Activated T-cell treated with anti-CD3 and anti-CD28 coated beads for 24 hours (primary cell): ENCODE data around the gene FAM209A.
"Not testable (repeated sequence)": the region's sequence is repeated elsewhere in the genome, so short reads cannot be mapped to it uniquely, and the experiment has no call there.

ENCODE experiments used
- DNase-seq: peaks from one replicate; pipeline ENCODE4 v3.0.0-alpha.2; 2020; ENCODE audit warnings: low read depth

Gene FAM209A

DNA sequence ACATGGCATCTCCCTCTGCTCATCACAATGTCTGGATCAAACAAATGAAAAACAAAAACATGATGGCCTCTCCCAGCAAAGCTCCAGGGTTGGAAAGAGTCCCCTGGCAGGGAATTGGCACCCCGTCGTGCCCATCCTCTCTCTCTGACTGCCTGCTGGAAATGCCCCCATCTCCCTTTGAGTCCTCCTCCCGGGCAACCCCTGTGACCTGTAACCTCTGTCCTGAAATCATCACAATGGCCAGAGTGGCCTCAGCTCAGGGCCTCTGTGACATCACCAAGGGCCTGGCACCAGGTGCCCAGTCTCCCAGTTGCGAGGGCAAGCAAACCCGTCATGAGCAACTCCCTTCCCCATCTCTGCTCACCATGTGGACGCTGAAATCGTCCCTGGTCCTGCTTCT lies at the start of gene FAM209A:
TSS of gene FAM209A (plus strand) at position 301 of the 400 bp plus-strand sequence. CDS start at position 366, 65 bp downstream.
- DNase-seq = not testable (repeated sequence)

DNA sequence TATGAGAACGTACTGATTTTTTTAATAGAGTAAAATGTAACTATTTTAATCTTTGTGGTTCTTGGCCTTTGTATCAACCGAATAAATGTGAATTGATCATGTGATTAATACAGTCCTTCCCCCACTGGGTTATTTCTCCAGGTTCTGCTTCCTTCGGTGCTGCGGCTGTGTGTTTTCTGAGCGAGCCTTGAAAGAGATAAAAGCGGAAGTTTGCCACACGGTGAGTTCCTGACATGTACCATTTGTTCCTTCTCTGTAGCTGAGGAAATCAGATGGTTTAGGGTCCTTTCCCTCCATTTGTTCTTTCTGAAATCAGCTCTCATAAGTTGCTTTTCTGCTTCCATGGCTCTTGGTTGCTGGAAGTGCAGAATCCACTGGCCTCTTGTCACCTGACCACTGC lies 40.6 kb upstream of the FAM209A start:
- DNase-seq = no peak

DNA sequence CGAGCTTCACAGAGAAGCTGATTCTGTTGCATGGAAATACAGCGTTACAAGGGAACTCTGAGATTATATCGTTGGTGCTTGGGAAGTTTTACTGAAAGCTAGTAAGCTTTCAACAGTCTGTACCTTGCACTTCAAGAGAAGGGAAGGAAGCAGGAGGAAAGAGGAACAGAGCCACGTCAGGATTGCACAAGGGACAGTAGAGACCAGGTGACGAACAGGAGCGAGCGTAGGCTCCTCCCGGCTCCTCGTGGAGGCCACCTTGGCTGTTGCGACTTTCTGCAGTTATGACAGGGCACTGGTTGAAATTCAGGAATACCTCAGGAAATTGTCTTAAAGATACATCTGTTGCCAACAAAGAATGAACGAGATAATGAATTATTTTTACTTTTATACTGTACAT lies 37.3 kb upstream of the FAM209A start:
- no peak for DNase-seq

DNA sequence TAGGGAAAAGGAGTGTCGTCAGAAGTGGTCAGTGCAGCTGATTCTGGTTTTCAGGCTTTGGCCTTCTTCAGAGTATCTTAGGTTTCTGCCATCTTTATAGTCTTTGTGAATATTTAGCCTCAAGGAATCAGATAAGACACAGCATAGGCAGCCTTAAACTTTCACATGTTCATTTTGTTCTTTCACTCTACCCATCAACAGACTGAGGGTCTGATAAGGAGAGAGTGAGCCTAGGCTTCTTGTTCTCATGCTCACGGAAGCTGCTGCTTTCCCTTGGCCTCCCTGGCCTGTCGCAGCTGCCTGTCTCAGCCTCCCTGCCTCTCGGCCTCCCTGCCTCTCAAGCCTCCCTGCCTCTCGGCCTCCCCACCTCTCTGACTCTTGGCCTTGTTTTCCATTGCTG lies 36.0 kb upstream of the FAM209A start:
- DNase-seq = no peak

- DNase-seq = no peak
These were observed 23.4 kb upstream of the FAM209A start for GRCh38 chr20:56501116-56501515.

GRCh38 chr20:56503916-56504315 lies 20.6 kb upstream of the FAM209A start:
- DNase-seq = no peak

DNA sequence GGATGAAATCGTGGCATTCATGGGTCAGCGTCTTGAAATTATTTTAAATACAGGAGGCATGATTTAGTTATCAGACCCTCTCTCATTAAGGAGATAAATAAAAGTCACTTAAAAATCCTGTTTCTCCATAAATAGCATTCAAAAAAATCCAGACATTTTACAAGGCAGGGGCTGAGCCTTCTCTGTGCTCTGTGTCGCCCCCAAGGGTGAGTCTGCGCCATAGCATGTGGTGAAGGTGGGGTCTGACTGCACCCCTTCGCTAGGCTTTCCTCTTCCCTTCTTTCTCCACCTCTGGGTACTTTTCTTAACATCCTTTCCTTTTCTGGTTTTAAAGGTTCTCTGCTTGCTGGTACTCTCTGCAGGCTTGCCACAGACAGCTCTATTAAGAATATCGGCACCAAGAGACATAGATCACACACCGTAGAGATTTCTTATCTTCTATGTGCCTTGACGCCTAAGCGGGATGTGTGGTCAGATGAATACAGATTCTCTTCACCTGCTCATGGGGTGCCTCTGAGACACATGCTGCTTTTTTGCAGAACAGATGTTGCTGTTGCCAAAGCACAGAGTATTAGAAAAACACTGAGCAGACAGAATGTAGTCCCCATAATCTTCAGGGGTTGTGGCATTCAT lies 20.1 kb upstream of the FAM209A start:
- peak; percentile 7 for DNase-seq

DNA sequence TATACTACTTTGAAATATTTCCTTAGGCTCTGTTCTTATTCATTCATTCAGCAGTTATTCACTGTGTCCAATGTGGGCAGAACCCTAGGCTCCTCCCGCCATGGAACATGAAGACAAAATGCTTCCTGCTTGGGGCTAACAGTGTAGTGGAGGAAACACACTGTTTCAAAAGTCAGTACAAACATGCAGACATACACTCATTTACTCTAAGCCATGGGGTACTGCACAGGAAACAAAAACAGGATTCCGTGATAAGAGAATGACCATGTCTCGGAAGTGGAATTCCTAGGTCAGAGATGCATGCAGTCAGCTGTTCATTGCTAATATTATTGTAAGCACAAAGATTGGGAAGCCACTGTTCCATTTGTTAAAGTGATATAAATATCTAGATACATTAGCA lies 18.4 kb upstream of the FAM209A start:
- DNase-seq = no peak

DNA sequence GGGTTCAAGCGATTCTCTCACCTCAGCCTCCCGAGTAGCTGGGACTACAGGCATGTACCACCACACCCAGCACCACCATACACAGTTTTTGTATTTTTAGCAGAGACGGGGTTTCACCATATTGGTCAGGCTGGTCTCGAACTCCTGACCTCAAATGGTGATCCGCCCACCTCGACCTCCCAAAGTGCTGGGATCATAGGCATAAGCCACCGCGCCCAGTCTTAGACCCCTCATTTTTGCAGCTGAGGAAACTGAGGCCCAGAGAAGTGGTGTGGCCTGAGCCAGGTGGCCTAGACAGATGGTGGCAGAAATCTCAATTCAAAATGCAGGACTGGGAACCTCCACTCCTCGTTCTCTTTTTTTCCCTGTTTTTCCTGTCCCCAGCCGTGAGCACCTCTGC lies 12.6 kb upstream of the FAM209A start:
- no peak for DNase-seq

GRCh38 chr20:56513161-56514150 lies 11.1 kb upstream of the FAM209A start:
- DNase-seq = no peak

DNA sequence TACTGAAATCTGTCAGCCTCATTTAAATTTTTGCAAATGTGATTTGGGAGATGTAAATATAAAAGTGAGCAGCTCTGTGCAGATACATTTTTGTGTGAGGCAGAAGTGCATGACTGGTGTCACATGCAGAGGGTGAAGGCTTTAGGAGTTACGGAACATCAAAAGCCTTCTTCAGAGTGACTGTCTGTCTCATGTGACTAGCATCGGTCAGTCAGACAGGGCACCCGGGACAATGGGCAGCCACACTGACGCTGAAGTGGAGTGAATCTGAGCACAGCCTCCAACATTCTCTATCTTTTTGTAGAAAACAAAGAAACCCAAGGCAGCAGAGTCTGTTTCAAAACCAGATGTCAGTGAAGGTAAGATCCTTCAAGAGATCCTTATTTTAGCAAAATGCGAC lies 7.9 kb upstream of the FAM209A start:
- no peak for DNase-seq

DNA sequence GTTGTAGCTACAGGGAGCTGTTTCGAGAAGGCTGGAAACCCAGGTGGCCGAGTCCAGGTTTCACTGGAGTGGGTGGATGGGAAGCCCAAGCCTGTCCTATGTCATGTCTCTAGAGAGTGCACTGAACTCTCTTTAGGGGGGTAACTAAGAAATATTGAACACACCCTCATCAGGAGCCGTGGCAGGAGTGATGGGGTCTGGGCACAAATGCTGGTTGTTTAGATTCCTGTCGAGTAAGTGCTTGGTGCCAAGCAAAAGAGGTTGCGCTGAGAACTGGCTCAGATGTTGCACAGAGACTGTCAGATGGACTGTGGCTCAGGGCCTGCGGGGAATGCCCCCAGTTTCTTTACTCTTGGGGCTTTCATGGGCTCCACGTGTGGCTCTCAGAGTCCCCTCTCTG lies 7.3 kb upstream of the FAM209A start:
- DNase-seq = no peak

- DNase-seq = no peak
These were observed 6.9 kb upstream of the FAM209A start for GRCh38 chr20:56517641-56518040.

- no peak for DNase-seq
These were observed 6.4 kb upstream of the FAM209A start for GRCh38 chr20:56518126-56518525.

DNA sequence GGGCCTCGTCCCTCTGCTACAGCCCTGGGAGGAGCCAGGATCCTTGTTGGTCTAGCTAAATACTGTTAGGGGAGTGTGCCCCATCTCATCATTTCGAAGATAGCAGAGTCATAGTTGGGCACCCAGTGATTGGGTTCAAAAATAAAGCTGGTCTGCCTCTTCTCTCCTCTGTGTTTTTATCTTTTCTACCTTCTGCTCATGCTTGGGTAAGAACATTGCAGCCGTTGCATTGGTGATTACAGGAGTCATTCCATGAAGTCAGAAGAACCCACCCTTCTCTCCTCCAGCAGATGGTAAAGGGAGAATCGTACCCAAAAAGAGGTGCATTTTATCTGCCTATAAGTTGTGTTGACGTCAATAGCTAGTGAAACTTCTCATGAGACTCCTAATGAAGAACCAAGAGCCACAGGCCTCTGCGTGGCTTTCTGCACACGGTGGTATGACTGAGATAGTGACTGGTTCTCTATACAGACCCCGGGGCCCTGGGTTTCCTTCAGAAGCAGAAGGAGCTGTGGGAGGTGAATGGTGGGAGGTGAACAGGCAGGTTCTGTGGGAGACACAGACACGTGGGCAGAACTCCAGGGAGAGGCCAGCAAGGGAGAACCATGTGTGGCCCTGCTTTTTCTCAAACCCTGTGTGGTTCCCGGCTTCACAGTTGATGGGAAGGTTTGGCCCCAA lies 5.7 kb upstream of the FAM209A start:
- DNase-seq = no peak

GRCh38 chr20:56519551-56519950 lies 5.0 kb upstream of the FAM209A start:
- no peak for DNase-seq

- no peak for DNase-seq
These were observed 4.4 kb upstream of the FAM209A start for GRCh38 chr20:56520180-56520579.

GRCh38 chr20:56520746-56521354 lies 3.7 kb upstream of the FAM209A start:
- DNase-seq = not testable (repeated sequence)

DNA sequence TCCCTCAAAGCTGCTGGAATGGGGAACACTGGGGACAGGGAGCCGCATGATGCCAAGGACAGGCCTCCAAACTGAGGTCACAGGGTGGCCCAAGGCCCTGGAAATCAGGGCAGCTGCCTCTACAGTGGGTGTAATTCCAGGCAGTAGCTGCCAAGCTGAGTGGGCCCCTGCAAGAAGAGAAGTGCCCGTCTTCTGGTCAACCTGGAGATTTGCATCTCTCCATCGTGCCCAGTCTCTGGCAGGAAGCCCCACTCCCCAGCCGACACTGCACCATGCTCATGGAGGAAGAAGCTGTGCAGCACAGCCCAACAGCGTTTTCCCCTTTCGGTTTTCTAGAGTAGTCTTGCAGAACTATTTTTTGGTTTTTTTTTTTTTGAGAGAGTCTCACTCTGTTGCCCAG lies 2.2 kb upstream of the FAM209A start:
- DNase-seq = no peak

DNA sequence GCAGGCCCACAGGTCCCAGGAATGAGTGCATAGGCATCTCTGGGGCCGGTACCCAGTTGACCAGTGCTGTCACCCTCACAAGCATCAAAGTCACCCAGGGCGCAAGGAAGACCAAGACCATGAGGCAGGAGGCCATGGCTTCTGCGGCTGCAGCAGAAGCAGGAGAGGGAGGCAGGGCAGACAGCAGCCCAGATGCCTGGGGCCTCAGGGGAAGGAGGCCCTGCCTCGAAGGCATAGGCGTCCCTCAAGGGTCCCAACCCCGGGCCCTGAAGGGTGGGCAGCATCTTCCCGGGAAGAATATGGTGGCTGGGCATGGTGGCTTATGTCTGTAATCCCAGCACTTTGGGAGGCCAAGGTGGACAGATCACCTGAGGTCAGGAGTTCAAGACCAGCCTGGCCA lies 3.0 kb downstream of the FAM209A start:
- DNase-seq = no peak

- DNase-seq = not testable (repeated sequence)
These were observed 8.4 kb downstream of the FAM209A start, which contains the start of gene FAM209B for GRCh38 chr20:56532946-56533345. FAM209B (plus strand) TSS chr20:56533246; CDS start chr20:56533342, 96 bp downstream.

DNA sequence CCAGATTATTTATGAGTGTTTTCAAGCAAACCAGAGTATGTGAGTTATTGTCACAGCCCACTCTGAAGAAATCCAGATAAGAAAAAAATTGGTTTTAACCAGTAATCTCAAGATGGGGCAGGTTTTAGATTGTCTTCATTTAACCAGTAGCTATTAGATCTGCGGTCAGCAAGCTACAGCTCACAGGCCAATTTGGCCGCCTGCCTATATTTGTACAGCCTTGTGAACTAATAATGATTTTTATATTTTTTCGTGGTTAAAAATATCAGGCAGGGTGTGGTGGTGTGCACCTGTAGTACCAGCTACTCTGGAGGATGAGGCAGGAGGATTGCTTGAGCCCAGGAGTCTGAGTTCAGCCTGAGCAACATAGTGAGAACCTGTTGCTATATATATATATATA lies 13.5 kb downstream of the FAM209A start:
- no peak for DNase-seq
